ENCODE measurements around the gene PLCH1. TPM values are rescaled to one million over a fixed set of nuclear protein-coding genes. Genes with fewer than 3 reads are reported as not detected.

PLCH1 gene
- total and polyA plus RNA-seq, 7 donors, result 0.03 to 1.1 (median 0.06) TPM; not detected in 2

DNA sequence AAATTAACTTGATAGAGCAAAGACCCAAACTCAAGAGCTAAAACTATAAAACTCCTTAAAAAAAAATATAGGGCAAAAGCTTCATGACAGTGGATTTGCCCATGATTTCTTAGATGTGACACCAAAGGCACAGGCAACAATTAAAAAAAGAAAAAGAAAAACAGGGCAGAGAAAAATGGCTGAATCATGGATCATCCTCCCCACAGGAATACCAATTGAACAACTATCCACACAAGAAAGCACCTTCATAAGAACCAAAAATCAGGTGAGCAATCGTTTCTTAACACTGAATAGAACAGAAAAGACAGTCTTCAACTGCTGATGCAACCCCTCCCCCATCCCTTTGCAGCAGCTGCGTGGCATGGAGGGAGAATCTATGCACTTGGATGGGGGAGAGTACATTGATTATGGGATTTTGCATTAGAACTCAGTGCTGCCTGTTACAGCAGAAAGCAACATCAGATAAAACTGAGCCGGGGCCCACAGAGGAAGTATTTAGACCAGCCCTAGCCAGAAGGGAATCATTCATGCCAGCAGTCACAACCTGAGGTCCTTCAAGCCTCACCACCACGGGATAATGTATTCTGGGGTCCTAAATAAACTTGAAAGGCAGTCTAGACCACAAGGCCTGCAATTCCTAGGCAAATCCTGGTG is 45.5 kb upstream of the PLCH1 start:
- DNase-seq, result no peak
- no peaks in the 10 kb centered on the region for H3K27me3 ChIP-seq (ENCODE audit: insufficient read depth in 3 of 3, low read length in 2 of 3)
- H3K4me1 ChIP-seq, result no peaks in the 10 kb centered on the region
- H3K36me3 ChIP-seq (ENCODE audit: insufficient read depth in 1 of 2, low read depth in 1 of 2), result peaks cover 0 to 5% of the 10 kb centered on the region in 2 donors
- no peak for ATAC-seq
- intact Hi-C loops (cut with DNase I), result no loop called here
- no peak overlapping the region for H3K27ac ChIP-seq
- H3K9me3 ChIP-seq, result no peaks in the 10 kb centered on the region
- WGBS, 3 donors, result 77 to 82% (median 80%) methylated on average over 4 of the region's 4 CpGs
- no peak overlapping the region for H3K4me3 ChIP-seq
- TF ChIP-seq, protein P1, sequence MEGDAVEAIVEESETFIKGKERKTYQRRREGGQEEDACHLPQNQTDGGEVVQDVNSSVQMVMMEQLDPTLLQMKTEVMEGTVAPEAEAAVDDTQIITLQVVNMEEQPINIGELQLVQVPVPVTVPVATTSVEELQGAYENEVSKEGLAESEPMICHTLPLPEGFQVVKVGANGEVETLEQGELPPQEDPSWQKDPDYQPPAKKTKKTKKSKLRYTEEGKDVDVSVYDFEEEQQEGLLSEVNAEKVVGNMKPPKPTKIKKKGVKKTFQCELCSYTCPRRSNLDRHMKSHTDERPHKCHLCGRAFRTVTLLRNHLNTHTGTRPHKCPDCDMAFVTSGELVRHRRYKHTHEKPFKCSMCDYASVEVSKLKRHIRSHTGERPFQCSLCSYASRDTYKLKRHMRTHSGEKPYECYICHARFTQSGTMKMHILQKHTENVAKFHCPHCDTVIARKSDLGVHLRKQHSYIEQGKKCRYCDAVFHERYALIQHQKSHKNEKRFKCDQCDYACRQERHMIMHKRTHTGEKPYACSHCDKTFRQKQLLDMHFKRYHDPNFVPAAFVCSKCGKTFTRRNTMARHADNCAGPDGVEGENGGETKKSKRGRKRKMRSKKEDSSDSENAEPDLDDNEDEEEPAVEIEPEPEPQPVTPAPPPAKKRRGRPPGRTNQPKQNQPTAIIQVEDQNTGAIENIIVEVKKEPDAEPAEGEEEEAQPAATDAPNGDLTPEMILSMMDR (IDR thresholded peaks at IDR 0.05), result no peak

DNA sequence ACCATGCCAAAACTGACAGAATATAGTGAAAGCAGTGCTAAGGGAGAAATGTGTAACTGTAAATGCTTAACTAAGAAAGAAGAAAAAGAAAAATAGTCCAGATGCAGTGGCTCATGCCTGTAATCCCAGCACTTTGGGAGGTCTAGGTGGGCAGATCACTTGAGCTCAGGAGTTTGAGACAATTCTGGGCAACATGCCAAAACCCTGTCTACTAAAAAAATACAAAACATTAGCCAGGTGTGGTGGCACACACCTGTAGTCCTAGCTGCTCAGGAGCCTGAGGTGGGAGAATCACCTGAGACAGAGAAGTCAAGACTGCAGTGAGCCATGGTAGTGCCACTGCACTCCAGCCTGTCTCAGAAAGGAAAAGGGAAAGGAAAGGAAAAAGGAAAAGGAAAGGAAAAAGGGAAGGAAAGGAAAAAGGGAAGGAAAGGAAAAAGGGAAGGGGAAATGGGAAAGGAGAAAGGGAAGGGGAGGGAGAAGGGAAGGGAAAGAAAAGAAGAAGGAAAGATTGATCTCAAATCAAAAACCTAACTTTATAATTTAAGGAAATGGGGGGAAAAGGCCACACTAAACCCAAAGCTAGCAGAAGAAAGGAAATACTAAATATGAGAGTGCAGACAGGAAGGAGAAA is 40.9 kb upstream of the PLCH1 start:
- no peaks in the 10 kb centered on the region for H3K27me3 ChIP-seq (ENCODE audit: insufficient read depth in 3 of 3, low read length in 2 of 3)
- DNase-seq, result no peak
- ATAC-seq, result no peak
- no peaks in the 10 kb centered on the region for H3K4me1 ChIP-seq
- H3K4me3 ChIP-seq, result no peak overlapping the region
- peaks cover 9% of the 10 kb centered on the region for H3K9me3 ChIP-seq
- H3K27ac ChIP-seq, result no peak overlapping the region
- no peaks in the 10 kb centered on the region for H3K36me3 ChIP-seq (ENCODE audit: insufficient read depth in 1 of 2, low read depth in 1 of 2)
- TF ChIP-seq, protein P1 (IDR thresholded peaks at IDR 0.05), result no peak
- intact Hi-C loops (cut with DNase I), result no loop called here

DNA sequence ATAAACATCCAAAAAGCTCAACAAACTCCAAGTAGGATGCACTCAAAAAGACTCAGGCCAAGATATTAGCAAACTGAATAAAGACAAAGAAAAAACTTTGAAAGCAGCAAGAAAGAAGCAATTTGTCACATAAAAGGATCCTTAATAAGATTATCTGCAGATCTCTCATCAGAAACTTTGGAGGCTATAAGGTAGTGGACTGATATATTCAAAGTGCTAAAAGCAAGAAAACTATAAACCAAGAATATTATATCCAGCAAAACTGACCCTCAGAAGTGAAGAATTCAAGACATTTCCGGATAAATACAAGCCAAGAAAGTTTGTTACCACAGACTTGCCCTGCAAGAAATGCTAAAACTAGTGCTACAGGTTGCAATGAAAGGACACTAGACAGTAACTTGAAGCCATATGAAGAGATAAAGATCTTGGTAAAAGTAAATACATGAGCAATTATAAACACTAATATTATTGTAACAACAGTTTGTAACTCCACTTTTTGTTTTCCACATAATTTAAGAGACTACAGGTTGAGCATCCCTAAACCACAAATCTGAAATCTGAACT is 37.6 kb upstream of the PLCH1 start:
- no peak overlapping the region for H3K4me3 ChIP-seq
- no peaks in the 10 kb centered on the region for H3K36me3 ChIP-seq (ENCODE audit: insufficient read depth in 1 of 2, low read depth in 1 of 2)
- TF ChIP-seq, protein P1 (IDR thresholded peaks at IDR 0.05), result no peak
- no peak for DNase-seq
- 96 to 100% (median 97%) methylated on average over 1 of the region's 1 CpG for WGBS, 3 donors
- H3K27me3 ChIP-seq (ENCODE audit: insufficient read depth in 3 of 3, low read length in 2 of 3), result no peaks in the 10 kb centered on the region
- H3K9me3 ChIP-seq, result peaks cover 9% of the 10 kb centered on the region
- ATAC-seq, result no peak
- intact Hi-C loops (cut with DNase I), result no loop called here
- H3K4me1 ChIP-seq, result no peaks in the 10 kb centered on the region
- H3K27ac ChIP-seq, result no peak overlapping the region

DNA sequence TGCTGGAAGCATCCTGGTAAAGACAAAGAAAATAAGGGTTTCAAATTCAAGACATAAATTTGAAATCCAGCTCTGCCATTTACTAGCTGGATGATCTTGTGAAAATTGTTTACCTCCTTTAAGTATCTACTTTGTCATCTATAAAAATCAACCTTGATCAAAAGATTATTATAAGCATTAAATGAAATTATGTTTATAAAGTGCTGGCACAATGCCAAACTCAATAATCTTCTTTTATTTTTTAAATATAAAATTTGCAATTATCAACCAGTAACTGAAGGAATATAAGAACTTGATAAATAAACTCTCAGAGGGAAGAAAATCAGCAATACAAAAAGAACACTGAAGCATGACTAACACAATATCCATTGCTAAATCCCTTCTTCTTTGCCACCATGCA is 35.4 kb upstream of the PLCH1 start:
- intact Hi-C loops (cut with DNase I), result no loop called here
- Histone ChIP-seq H3K36me3 (ENCODE audit: insufficient read depth in 1 of 2, low read depth in 1 of 2) (no peaks in the 10 kb centered on the region), H3K4me3 (no peak overlapping the region), H3K9me3 (peaks cover 9% of the 10 kb centered on the region), H3K27me3 (ENCODE audit: insufficient read depth in 3 of 3, low read length in 2 of 3) (no peaks in the 10 kb centered on the region), H3K4me1 (no peaks in the 10 kb centered on the region), H3K27ac (no peak overlapping the region)
- DNase-seq, result no peak
- ATAC-seq, result no peak
- TF ChIP-seq, protein P1 (IDR thresholded peaks at IDR 0.05), result no peak
